Muscle layer of duodenum (tissue), 2 donors: Measurements from ENCODE around the gene ITGAV.

ENCODE experiments used
- H3K27ac ChIP-seq: one replicate; pipeline ENCODE4 v1.7.0; 2013; ENCODE audit warnings: mild to moderate bottlenecking, low read length
- H3K27me3 ChIP-seq: one replicate; pipeline ENCODE4 v1.7.0; 2013; ENCODE audit warnings: low read depth, mild to moderate bottlenecking, control low read depth, low read length
- H3K36me3 ChIP-seq, 2 donors: one replicate each; pipeline ENCODE4 v1.7.0; 2013; ENCODE audit warnings: low read length in 2 of 2, control low read depth in 1 of 2, mild to moderate bottlenecking in 1 of 2; ENCODE audit not compliant: insufficient read depth in 2 of 2, control insufficient read depth in 1 of 2
- H3K4me1 ChIP-seq, 2 donors: one replicate each; pipeline ENCODE4 v1.7.0; 2013; ENCODE audit warnings: low read length in 2 of 2, mild to moderate bottlenecking in 2 of 2, control low read depth in 1 of 2, moderate library complexity in 1 of 2; ENCODE audit not compliant: insufficient read depth in 2 of 2, control insufficient read depth in 1 of 2
- H3K4me3 ChIP-seq, 2 donors: one replicate each; pipeline ENCODE4 v1.7.0; 2013; ENCODE audit warnings: low read length in 2 of 2, low read depth in 1 of 2, mild to moderate bottlenecking in 1 of 2
- H3K9me3 ChIP-seq, 2 donors: one replicate each; pipeline ENCODE4 v1.7.0; 2013; ENCODE audit warnings: low read length in 2 of 2, control low read depth in 1 of 2, mild to moderate bottlenecking in 1 of 2; ENCODE audit not compliant: control insufficient read depth in 1 of 2
- donor health status: healthy.

The ITGAV gene

GRCh38 chr2:186702006-186702405 lies 112.2 kb downstream of the ITGAV start:
- Histone ChIP-seq H3K9me3 (no peaks in the 10 kb centered on the region), H3K27me3 (no peaks in the 10 kb centered on the region), H3K36me3 (no peaks in the 10 kb centered on the region)

GRCh38 chr2:186702501-186702900 lies 112.6 kb downstream of the ITGAV start:
- H3K9me3 ChIP-seq: no peaks in the 10 kb centered on the region
- H3K4me3 ChIP-seq: no peak overlapping the region
- no peaks in the 10 kb centered on the region for H3K27me3 ChIP-seq
- no peaks in the 10 kb centered on the region for H3K36me3 ChIP-seq
- no peak overlapping the region for H3K27ac ChIP-seq
- H3K4me1 ChIP-seq: no peaks in the 10 kb centered on the region

More at GRCh38 chr2:186702006-186702405, 112.2 kb downstream of the ITGAV start:
- Histone ChIP-seq H3K4me3 (no peak overlapping the region), H3K4me1 (no peaks in the 10 kb centered on the region), H3K27ac (no peak overlapping the region)

GRCh38 chr2:186704897-186705296 lies 115.0 kb downstream of the ITGAV start:
- H3K27me3 ChIP-seq: no peaks in the 10 kb centered on the region
- no peak overlapping the region for H3K27ac ChIP-seq
- no peaks in the 10 kb centered on the region for H3K4me1 ChIP-seq
- H3K4me3 ChIP-seq: no peak overlapping the region
- no peaks in the 10 kb centered on the region for H3K36me3 ChIP-seq
- H3K9me3 ChIP-seq: no peaks in the 10 kb centered on the region

GRCh38 chr2:186709529-186710450 lies 119.9 kb downstream of the ITGAV start:
- H3K27ac ChIP-seq: no peak overlapping the region
- no peak overlapping the region for H3K4me3 ChIP-seq
- H3K27me3 ChIP-seq: no peaks in the 10 kb centered on the region
- no peaks in the 10 kb centered on the region for H3K9me3 ChIP-seq
- H3K4me1 ChIP-seq: no peaks in the 10 kb centered on the region
- no peaks in the 10 kb centered on the region for H3K36me3 ChIP-seq

GRCh38 chr2:186713691-186714090 lies 123.8 kb downstream of the ITGAV start:
- Histone ChIP-seq H3K27ac (no peak overlapping the region), H3K27me3 (no peaks in the 10 kb centered on the region), H3K9me3 (no peaks in the 10 kb centered on the region)

GRCh38 chr2:186714611-186715010 lies 124.8 kb downstream of the ITGAV start:
- no peak overlapping the region for H3K4me3 ChIP-seq
- no peaks in the 10 kb centered on the region for H3K9me3 ChIP-seq
- H3K27ac ChIP-seq: no peak overlapping the region
- H3K27me3 ChIP-seq: no peaks in the 10 kb centered on the region
- peaks cover 0 to 3% of the 10 kb centered on the region in 2 donors for H3K4me1 ChIP-seq
- no peaks in the 10 kb centered on the region for H3K36me3 ChIP-seq

More at GRCh38 chr2:186713691-186714090, 123.8 kb downstream of the ITGAV start:
- H3K4me1 ChIP-seq: peaks cover 0 to 3% of the 10 kb centered on the region in 2 donors
- no peaks in the 10 kb centered on the region for H3K36me3 ChIP-seq
- no peak overlapping the region for H3K4me3 ChIP-seq

GRCh38 chr2:186716004-186716403 lies 126.1 kb downstream of the ITGAV start:
- peaks cover 0 to 3% of the 10 kb centered on the region in 2 donors for H3K4me1 ChIP-seq
- H3K27ac ChIP-seq: no peak overlapping the region
- H3K36me3 ChIP-seq: no peaks in the 10 kb centered on the region
- H3K27me3 ChIP-seq: no peaks in the 10 kb centered on the region
- no peaks in the 10 kb centered on the region for H3K9me3 ChIP-seq
- H3K4me3 ChIP-seq: no peak overlapping the region

GRCh38 chr2:186716899-186717298 lies 127.0 kb downstream of the ITGAV start:
- H3K27me3 ChIP-seq: no peaks in the 10 kb centered on the region
- no peak overlapping the region for H3K27ac ChIP-seq
- H3K4me3 ChIP-seq: no peak overlapping the region
- H3K4me1 ChIP-seq: peaks cover 0 to 3% of the 10 kb centered on the region in 2 donors
- no peaks in the 10 kb centered on the region for H3K36me3 ChIP-seq
- no peaks in the 10 kb centered on the region for H3K9me3 ChIP-seq

- H3K27me3 ChIP-seq: no peaks in the 10 kb centered on the region
- peaks cover 0 to 3% of the 10 kb centered on the region in 2 donors for H3K4me1 ChIP-seq
- no peak overlapping the region for H3K27ac ChIP-seq
- no peaks in the 10 kb centered on the region for H3K36me3 ChIP-seq
- no peaks in the 10 kb centered on the region for H3K9me3 ChIP-seq
- no peak overlapping the region for H3K4me3 ChIP-seq
Observed at GRCh38 chr2:186717320-186718007, 127.6 kb downstream of the ITGAV start.

GRCh38 chr2:186718122-186718521 lies 128.3 kb downstream of the ITGAV start:
- H3K4me1 ChIP-seq: peaks cover 0 to 3% of the 10 kb centered on the region in 2 donors

GRCh38 chr2:186718903-186719302 lies 129.0 kb downstream of the ITGAV start:
- Histone ChIP-seq H3K27ac (no peak overlapping the region), H3K4me3 (no peak overlapping the region), H3K4me1 (peaks cover 0 to 3% of the 10 kb centered on the region in 2 donors), H3K9me3 (no peaks in the 10 kb centered on the region), H3K27me3 (no peaks in the 10 kb centered on the region), H3K36me3 (no peaks in the 10 kb centered on the region)

More at GRCh38 chr2:186718122-186718521, 128.3 kb downstream of the ITGAV start:
- no peaks in the 10 kb centered on the region for H3K27me3 ChIP-seq
- H3K27ac ChIP-seq: no peak overlapping the region
- H3K4me3 ChIP-seq: no peak overlapping the region
- H3K9me3 ChIP-seq: no peaks in the 10 kb centered on the region
- H3K36me3 ChIP-seq: no peaks in the 10 kb centered on the region
